Small intestine (tissue), 7 donors: ENCODE results near the gene ARID3A. TPM values are rescaled to one million over a fixed set of nuclear protein-coding genes. Genes with fewer than 3 reads are reported as not detected.
"Not testable (repeated sequence)": the region's sequence is repeated elsewhere in the genome, so short reads cannot be mapped to it uniquely, and the experiment has no call there.

Source experiments
- DNase-seq, 2 donors: peaks; one replicate each; pipeline versions ENCODE4 v3.0.0 to v3.0.0-alpha.2; 2013
- FAIRE-seq: peaks from 2 replicates; lab custom pipeline; 2012; peaks lifted over from hg19 to GRCh38; lab: Jason Lieb, UNC
- H3K27ac ChIP-seq, 3 donors: one replicate each; pipeline ENCODE4 v1.5.1; 2013; ENCODE audit warnings: low read length in 2 of 3, mild to moderate bottlenecking in 2 of 3, control low read depth in 1 of 3, inconsistent platforms in 1 of 3, low read depth in 1 of 3, moderate library complexity in 1 of 3
- H3K27me3 ChIP-seq, 3 donors: one replicate each; pipeline ENCODE4 v1.6.1; 2013; ENCODE audit warnings: low read length in 3 of 3, inconsistent platforms in 1 of 3; ENCODE audit not compliant: control insufficient read depth in 3 of 3, insufficient read depth in 3 of 3
- H3K36me3 ChIP-seq, 3 donors: one replicate each; pipeline ENCODE4 v1.6.1; 2013; ENCODE audit warnings: low read length in 3 of 3, inconsistent platforms in 1 of 3, low read depth in 1 of 3, mild to moderate bottlenecking in 1 of 3, moderate library complexity in 1 of 3; ENCODE audit not compliant: control insufficient read depth in 3 of 3, insufficient read depth in 2 of 3
- H3K4me1 ChIP-seq, 3 donors: one replicate each; pipeline ENCODE4 v1.6.1; 2013; ENCODE audit warnings: low read length in 2 of 3, inconsistent platforms in 1 of 3, low read depth in 1 of 3, mild to moderate bottlenecking in 1 of 3, moderate library complexity in 1 of 3; ENCODE audit not compliant: control insufficient read depth in 3 of 3, insufficient read depth in 2 of 3
- H3K4me3 ChIP-seq, 3 donors: one replicate each; pipeline ENCODE4 v1.5.1; 2013; ENCODE audit warnings: low read length in 3 of 3, control low read depth in 1 of 3, inconsistent platforms in 1 of 3, low read depth in 1 of 3, mild to moderate bottlenecking in 1 of 3, moderate library complexity in 1 of 3
- H3K9me3 ChIP-seq, 2 donors: one replicate each; pipeline ENCODE4 v1.6.1; 2013; ENCODE audit warnings: low read depth in 1 of 2, low read length in 1 of 2; ENCODE audit not compliant: control insufficient read depth in 2 of 2, insufficient read depth in 1 of 2
- WGBS, 3 donors: extraction: QIAGEN DNeasy Blood & Tissue Kit; methylation state at CpG; one replicate each; pipeline ENCODE4 v1.1.7; 2013; 5-methylcytosine and 5-hydroxymethylcytosine counted together
- polyA plus RNA-seq, 4 donors: library from polyadenylated mRNA; stranded (reverse) in 3 of 4; unstranded in 1 of 4; fragments of 200-250 nt in 3 of 4; fragments of 120-200 nt in 1 of 4; gene quantifications; one replicate each; pipeline versions ENCODE4 v1.2.1 to v1.2.3, GENCODE V29; 2013
- donor health status: healthy with polysubstance abuse.
- donor health status: control.
- donor health status: control.
- donor health status: Bipolar disorder and iron deficiency.
- donor health status: healthy.

The ARID3A gene
- polyA plus RNA-seq, 4 donors: 1.3 to 242 (median 4.8) TPM

DNA sequence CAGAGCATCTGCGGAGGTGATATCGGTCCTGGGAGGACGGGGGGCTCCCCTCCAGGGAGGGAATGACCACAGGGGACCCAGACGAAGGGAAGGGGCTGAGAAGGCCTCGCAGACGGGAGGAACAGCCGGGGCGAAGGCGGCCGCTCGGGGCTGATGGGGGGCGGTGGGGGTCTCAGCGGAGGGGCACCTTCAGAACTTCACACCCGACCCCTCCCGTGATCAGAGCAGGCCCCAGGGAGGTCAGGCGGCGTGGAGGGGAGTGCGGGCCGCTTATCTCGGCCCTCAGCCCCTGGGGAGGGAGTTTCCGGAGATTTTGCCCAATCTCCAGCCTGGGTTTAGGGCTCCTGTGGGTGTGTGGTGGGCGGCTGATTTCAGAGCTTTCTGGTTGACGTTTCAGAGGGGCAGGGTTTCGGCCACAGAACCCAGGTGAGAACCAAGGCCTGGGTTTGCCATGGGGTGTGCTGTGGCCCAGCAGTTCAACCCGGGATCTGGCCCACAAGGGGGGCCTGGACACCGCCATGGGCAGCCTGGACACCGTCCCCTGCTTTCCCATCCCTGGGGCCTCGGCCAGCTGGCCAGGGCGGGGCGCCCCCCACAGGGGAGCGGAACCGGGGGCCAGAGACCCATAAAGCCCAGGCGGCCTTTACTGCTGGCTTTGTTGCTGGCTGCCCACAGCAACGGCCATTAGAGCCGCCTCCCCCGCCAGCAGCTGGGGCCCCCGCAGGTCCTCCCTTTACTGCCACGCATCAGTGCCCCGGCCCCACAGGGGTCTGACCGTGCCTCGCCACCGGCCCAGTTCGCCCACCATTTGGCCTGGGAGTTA lies 29.0 kb downstream of the ARID3A start:
- no peak for FAIRE-seq
- Histone ChIP-seq H3K27me3 (no peaks in the 10 kb centered on the region), H3K4me1 (peaks cover 5 to 74% (median 11%) of the 10 kb centered on the region in 3 donors), H3K36me3 (peaks cover 0 to 92% (median 0%) of the 10 kb centered on the region in 3 donors), H3K9me3 (no peaks in the 10 kb centered on the region), H3K27ac (peak overlapping the region in 1 of 3 donors; percentile 100), H3K4me3 (peak overlapping the region in 1 of 3 donors; percentile 54)
- DNase-seq: peak in 1 of 2 donors; percentile 84
- WGBS, 3 donors: 72 to 76% (median 73%) methylated on average over 35 to 43 of the region's 43 CpGs

- H3K4me1 ChIP-seq: peaks cover 5 to 78% (median 11%) of the 10 kb centered on the region in 3 donors
- no peaks in the 10 kb centered on the region for H3K9me3 ChIP-seq
- peak in 1 of 2 donors; percentile 89 for DNase-seq
- H3K27ac ChIP-seq: peak overlapping the region in 1 of 3 donors; percentile 100
- no peaks in the 10 kb centered on the region for H3K27me3 ChIP-seq
- WGBS, 3 donors: 54 to 76% (median 60%) methylated on average over 49 to 55 of the region's 55 CpGs
- peaks cover 0 to 93% (median 0%) of the 10 kb centered on the region in 3 donors for H3K36me3 ChIP-seq
- peak overlapping the region in 1 of 3 donors; percentile 54 for H3K4me3 ChIP-seq
- no peak for FAIRE-seq
These were observed 30.2 kb downstream of the ARID3A start for GRCh38 chr19:955803-956765.

GRCh38 chr19:956766-957440 lies 31.1 kb downstream of the ARID3A start:
- no peaks in the 10 kb centered on the region for H3K27me3 ChIP-seq
- peak overlapping the region in 1 of 3 donors; percentile 100 for H3K27ac ChIP-seq
- FAIRE-seq (no peak), DNase-seq (peak in 1 of 2 donors; percentile 84)
- H3K36me3 ChIP-seq: peaks cover 0 to 94% (median 0%) of the 10 kb centered on the region in 3 donors
- H3K4me3 ChIP-seq: peak overlapping the region in 1 of 3 donors; percentile 54
- 28 to 57% (median 50%) methylated on average over 24 to 27 of the region's 27 CpGs for WGBS, 3 donors
- no peaks in the 10 kb centered on the region for H3K9me3 ChIP-seq
- H3K4me1 ChIP-seq: peaks cover 5 to 79% (median 11%) of the 10 kb centered on the region in 3 donors

DNA sequence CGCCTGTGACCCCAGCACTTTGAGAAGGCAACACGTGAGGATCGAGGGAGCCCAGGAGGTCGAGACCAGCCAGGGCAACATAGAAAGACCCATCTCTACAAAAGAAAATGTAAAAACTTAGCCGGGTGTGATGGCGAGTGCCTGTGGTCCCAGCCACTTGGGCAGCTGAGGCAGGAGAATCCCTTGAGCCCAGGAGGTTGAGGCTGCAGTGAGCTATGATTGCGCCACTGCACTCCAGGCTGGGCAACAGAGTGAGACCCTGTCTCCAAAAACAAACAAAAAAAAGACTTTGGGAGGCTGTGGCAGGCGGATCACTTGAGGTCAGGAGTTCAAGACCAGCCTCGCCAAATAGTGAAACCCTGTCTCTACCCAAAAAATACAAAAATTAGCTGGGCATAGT lies 31.7 kb downstream of the ARID3A start:
- not testable (repeated sequence) for H3K9me3 ChIP-seq

DNA sequence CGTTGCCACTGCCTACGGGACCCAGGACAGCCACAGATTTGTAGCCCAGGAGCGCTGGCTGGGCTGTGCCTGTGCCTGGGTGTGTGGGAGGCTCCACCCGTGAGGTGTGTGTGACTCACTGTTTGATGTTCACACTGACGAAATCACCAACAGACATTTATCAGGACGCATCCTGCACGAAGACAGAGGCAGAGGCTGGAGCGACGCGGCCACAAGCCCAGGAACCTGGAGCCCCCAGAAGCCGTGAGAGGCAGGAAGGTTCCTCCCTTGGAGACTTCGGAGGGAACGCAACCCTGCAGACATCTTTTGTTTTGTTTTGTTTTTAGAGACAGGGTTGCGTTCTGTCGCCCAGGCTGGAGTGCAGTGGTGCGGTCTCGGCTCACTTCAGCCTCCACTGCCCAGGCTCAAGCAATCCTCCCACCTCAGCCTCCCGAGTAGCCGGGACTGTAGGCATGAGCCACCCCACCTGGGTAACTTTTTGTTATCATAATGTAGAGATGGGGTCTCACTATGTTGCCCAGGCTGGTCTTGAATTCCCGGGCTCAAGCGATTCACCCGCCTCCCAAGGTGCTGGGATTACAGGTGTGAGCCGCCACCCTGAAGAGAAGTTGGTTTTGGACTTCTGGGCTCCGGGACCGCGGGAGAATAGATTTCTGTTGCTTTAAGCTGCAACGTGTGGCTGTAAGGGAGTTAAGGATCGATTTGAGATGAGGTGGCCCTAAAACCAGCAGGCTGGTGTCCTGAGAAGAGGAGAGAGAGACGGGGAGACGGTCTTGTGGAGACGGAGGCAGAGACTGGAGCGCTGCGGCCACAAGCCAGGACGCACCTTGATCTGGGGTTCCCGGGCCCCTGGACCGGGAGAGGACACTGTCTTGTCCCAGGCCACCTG lies 33.4 kb downstream of the ARID3A start:
- WGBS, 3 donors: 75 to 82% (median 78%) methylated on average over 36 of the region's 36 CpGs
- FAIRE-seq (no peak), DNase-seq (peak; percentile 21 to 81)
- Histone ChIP-seq H3K4me3 (peak overlapping the region in 1 of 3 donors; percentile 56), H3K9me3 (no peaks in the 10 kb centered on the region), H3K36me3 (peaks cover 0 to 97% (median 0%) of the 10 kb centered on the region in 3 donors), H3K27me3 (no peaks in the 10 kb centered on the region), H3K27ac (peak overlapping the region in 1 of 3 donors; percentile 100), H3K4me1 (peaks cover 0 to 78% (median 0%) of the 10 kb centered on the region in 3 donors)

More for the DNA sequence above, 31.7 kb downstream of the ARID3A start:
- not testable (repeated sequence) for H3K27me3 ChIP-seq, DNase-seq, FAIRE-seq
- Histone ChIP-seq H3K36me3 (peaks cover 0 to 94% (median 0%) of the 10 kb centered on the region in 3 donors), H3K4me1 (peaks cover 4 to 77% (median 9%) of the 10 kb centered on the region in 3 donors), H3K27ac (peak overlapping the region in 1 of 3 donors; percentile 100), H3K4me3 (peak overlapping the region in 1 of 3 donors; percentile 54)
- WGBS, 3 donors: 92 to 94% (median 92%) methylated on average over 9 of the region's 9 CpGs

GRCh38 chr19:960020-960419 lies 34.2 kb downstream of the ARID3A start:
- DNase-seq (peak in 1 of 2 donors; percentile 73), FAIRE-seq (no peak)
- WGBS, 3 donors: 66 to 72% (median 71%) methylated on average over 12 of the region's 12 CpGs
- Histone ChIP-seq H3K9me3 (peaks cover 0 to 3% of the 10 kb centered on the region in 2 donors), H3K27me3 (no peaks in the 10 kb centered on the region), H3K27ac (peak overlapping the region in 1 of 3 donors; percentile 100), H3K4me3 (peak overlapping the region in 1 of 3 donors; percentile 56), H3K4me1 (peaks cover 0 to 70% (median 0%) of the 10 kb centered on the region in 3 donors), H3K36me3 (peaks cover 0 to 97% (median 1%) of the 10 kb centered on the region in 3 donors)

- H3K4me3 ChIP-seq: peak overlapping the region in 1 of 3 donors; percentile 56
- peak overlapping the region in 1 of 3 donors; percentile 100 for H3K27ac ChIP-seq
- H3K4me1 ChIP-seq: peaks cover 0 to 65% (median 0%) of the 10 kb centered on the region in 3 donors
- 83 to 85% (median 84%) methylated on average over 7 to 8 of the region's 8 CpGs for WGBS, 3 donors
- peaks cover 0 to 97% (median 2%) of the 10 kb centered on the region in 3 donors for H3K36me3 ChIP-seq
- H3K9me3 ChIP-seq: peaks cover 0 to 3% of the 10 kb centered on the region in 2 donors
- no peak for DNase-seq
- FAIRE-seq: no peak
- H3K27me3 ChIP-seq: no peaks in the 10 kb centered on the region
These were observed 34.7 kb downstream of the ARID3A start for GRCh38 chr19:960601-960938.
